ENCODE results near the gene SFMBT2.

DNA sequence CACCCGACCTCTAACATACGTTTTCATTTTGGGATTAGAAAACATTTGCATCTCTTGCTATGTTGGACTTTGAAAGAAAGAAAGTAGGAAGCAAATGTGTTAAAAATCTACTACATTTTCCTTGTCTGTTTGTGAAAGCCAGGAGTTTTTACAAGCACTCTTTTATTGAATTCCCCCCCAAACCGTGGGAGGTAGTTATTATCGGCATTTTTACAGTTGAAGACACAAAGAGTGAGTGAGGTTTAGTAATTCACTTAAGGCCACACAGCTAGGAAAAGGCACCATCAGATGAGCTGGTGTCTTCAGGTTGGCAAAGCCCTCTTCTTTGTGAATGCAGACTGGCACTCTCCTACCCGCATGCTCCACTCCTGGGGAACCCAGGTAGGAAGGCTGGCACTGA is 23.5 kb upstream of the SFMBT2 start:
- TF ChIP-seq, protein P1, sequence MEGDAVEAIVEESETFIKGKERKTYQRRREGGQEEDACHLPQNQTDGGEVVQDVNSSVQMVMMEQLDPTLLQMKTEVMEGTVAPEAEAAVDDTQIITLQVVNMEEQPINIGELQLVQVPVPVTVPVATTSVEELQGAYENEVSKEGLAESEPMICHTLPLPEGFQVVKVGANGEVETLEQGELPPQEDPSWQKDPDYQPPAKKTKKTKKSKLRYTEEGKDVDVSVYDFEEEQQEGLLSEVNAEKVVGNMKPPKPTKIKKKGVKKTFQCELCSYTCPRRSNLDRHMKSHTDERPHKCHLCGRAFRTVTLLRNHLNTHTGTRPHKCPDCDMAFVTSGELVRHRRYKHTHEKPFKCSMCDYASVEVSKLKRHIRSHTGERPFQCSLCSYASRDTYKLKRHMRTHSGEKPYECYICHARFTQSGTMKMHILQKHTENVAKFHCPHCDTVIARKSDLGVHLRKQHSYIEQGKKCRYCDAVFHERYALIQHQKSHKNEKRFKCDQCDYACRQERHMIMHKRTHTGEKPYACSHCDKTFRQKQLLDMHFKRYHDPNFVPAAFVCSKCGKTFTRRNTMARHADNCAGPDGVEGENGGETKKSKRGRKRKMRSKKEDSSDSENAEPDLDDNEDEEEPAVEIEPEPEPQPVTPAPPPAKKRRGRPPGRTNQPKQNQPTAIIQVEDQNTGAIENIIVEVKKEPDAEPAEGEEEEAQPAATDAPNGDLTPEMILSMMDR (IDR thresholded peaks at IDR 0.05; ENCODE audit: low read depth, low read length): no peak
- no peak for TF ChIP-seq EZH2phosphoT487 (IDR thresholded peaks at IDR 0.05; ENCODE audit: low read depth)
